ENCODE measurements around the gene HBZ. TPM values are rescaled to one million over a fixed set of nuclear protein-coding genes. Genes with fewer than 3 reads are reported as not detected.
"Not testable (repeated sequence)": the region's sequence is repeated elsewhere in the genome, so short reads cannot be mapped to it uniquely, and the experiment has no call there.

The HBZ gene
- total and polyA plus RNA-seq, 2 of the 8 experiments (the other 6 are each of a cell fraction or from before 2014, with no cell fraction given) = 0.12 TPM; not detected in 1

- H3K14ac ChIP-seq (ENCODE audit: insufficient read length); H2AFZ ChIP-seq (ENCODE audit: low read length); H3K23ac ChIP-seq (ENCODE audit: insufficient read length); H3K18ac ChIP-seq (ENCODE audit: extremely low read depth, low read length); H3K4me3 ChIP-seq (ENCODE audit: extremely low read depth in 1 of 4, insufficient read depth in 2 of 4, low read depth in 3 of 4, low read length in 4 of 4); H2BK5ac ChIP-seq (ENCODE audit: low read depth, low read length); H3K9me3 ChIP-seq (ENCODE audit: insufficient read depth in 2 of 2, low read depth in 1 of 2, low read length in 1 of 2); H3K23me2 ChIP-seq (ENCODE audit: low read depth, low read length); H2BK120ac ChIP-seq (replicated peaks; ENCODE audit: low read depth, low read length); H4K5ac ChIP-seq (ENCODE audit: insufficient read length, low read depth, low read length); DNase-seq (ENCODE audit: low read depth in 1 of 2, low spot score in 2 of 2); H2BK15ac ChIP-seq (ENCODE audit: low read length); H3K4ac ChIP-seq (replicated peaks; ENCODE audit: insufficient read length, low read depth, low read length); H2AK5ac ChIP-seq (ENCODE audit: low read depth, low read length); FAIRE-seq; H2BK20ac ChIP-seq (ENCODE audit: low read length); H4K8ac ChIP-seq (ENCODE audit: extremely low read depth, insufficient read depth, low read length); H3K79me2 ChIP-seq (ENCODE audit: control insufficient read depth in 1 of 2, insufficient read depth in 2 of 2, low read length in 2 of 2); H4K91ac ChIP-seq (replicated peaks; ENCODE audit: insufficient read length, low read length); H4K20me1 ChIP-seq (replicated peaks in 1 of 2; ENCODE audit: control insufficient read depth in 1 of 2, insufficient read depth in 2 of 2, low read length in 2 of 2); H3K9ac ChIP-seq (replicated peaks in 1 of 4; ENCODE audit: extremely low read depth in 1 of 4, low read depth in 3 of 4, low read length in 3 of 4); H3K36me3 ChIP-seq (ENCODE audit: control insufficient read depth in 2 of 4, insufficient read depth in 4 of 4, low read length in 3 of 4); H3K79me1 ChIP-seq (ENCODE audit: low read depth, low read length); H3K27ac ChIP-seq (ENCODE audit: low read depth, low read length); H2BK12ac ChIP-seq (ENCODE audit: low read depth, low read length); H3K56ac ChIP-seq (replicated peaks; ENCODE audit: insufficient read length, low read depth, low read length): not testable (repeated sequence)
- peak overlapping the region in 1 of 2 experiments; percentile 64; a peak in 1 of 4 replicates for H3K4me2 ChIP-seq (ENCODE audit: insufficient read depth in 1 of 2, low read depth in 2 of 2, low read length in 2 of 2)
- peaks cover 33 to 52% (median 51%) of the 10 kb centered on the region in 4 experiments for H3K27me3 ChIP-seq (replicated peaks in 1 of 4; ENCODE audit: control insufficient read depth in 3 of 4, extremely low read depth in 1 of 4, insufficient read depth in 3 of 4, low read length in 3 of 4)
- ChIA-PET CTCF (ENCODE audit: partially characterized antibody) (interaction anchor here (1.1 kb wide), 2 partner anchors 16 to 17 kb away, joined by 3 to 5 read pairs; partner anchors contain the start of gene HBQ1), POLR2A (ENCODE audit: partially characterized antibody) (interaction anchor here (5.0 kb wide), 1 partner anchor 17 kb away, joined by 29 read pairs; the partner anchor contains the start of gene HBQ1)
- peaks cover 0 to 18% (median 16%) of the 10 kb centered on the region in 4 experiments; a peak in 6 of 7 replicates for H3K4me1 ChIP-seq (replicated peaks in 1 of 4; ENCODE audit: control insufficient read depth in 3 of 4, insufficient read depth in 4 of 4, low read length in 3 of 4)
- no CpG with 5 or more reads among the region's 80 CpGs for whole genome bisulfite sequencing, 2 experiments (ENCODE audit: extremely low coverage in 1 of 2, insufficient coverage in 1 of 2, insufficient read length in 1 of 2, insufficient replicate concordance in 2 of 2, low coverage in 1 of 2, low lambda C conversion rate in 2 of 2, missing lambda C conversion rate in 1 of 2)
Observed at GRCh38 chr16:164134-164823, 11.8 kb downstream of the HBZ start.
